CD4-positive, alpha-beta memory T cell (primary cell): Measurements from ENCODE around the gene TRAPPC2B. TPM values are rescaled to one million over a fixed set of nuclear protein-coding genes. Genes with fewer than 3 reads are reported as not detected.
A peak's percentile ranks its signal among the peaks of the same experiment; 100 is the strongest.

ENCODE experiments used
- CTCF ChIA-PET: fragments of 350-600 bp; sonication (Branson Sonifier 250); formaldehyde crosslinking; loops from one replicate; lab custom pipeline; 2021; ENCODE audit warnings: inconsistent platforms; ENCODE audit not compliant: partially characterized antibody; lab: Charles Lee
- POLR2A ChIA-PET: fragments of 350-600 bp; sonication (Branson Sonifier 250); formaldehyde crosslinking; loops from one replicate; lab custom pipeline; 2021; ENCODE audit not compliant: partially characterized antibody; lab: Charles Lee
- DNase-seq, 5 donors: peaks; one replicate each; pipeline versions ENCODE4 v3.0.0 to v3.0.0-alpha.2; 2020 to 2022; ENCODE audit warnings: mixed read lengths in 1 of 5
- H3K27ac ChIP-seq: one replicate; pipeline ENCODE4 v1.7.0; 2013; ENCODE audit warnings: low read depth, low read length
- H3K27me3 ChIP-seq: 2 replicates; pipeline ENCODE4 v1.7.0; 2013; ENCODE audit warnings: mild to moderate bottlenecking, low read length, moderate library complexity; ENCODE audit not compliant: insufficient read depth
- H3K36me3 ChIP-seq: 2 replicates; pipeline ENCODE4 v1.7.0; 2013; ENCODE audit warnings: mild to moderate bottlenecking, low read length, moderate library complexity; ENCODE audit not compliant: insufficient read depth
- H3K4me1 ChIP-seq: 2 replicates; pipeline ENCODE4 v1.7.0; 2013; ENCODE audit warnings: mild to moderate bottlenecking, low read length, moderate library complexity; ENCODE audit not compliant: insufficient read depth
- H3K4me3 ChIP-seq, 2 donors: one replicate each; pipeline ENCODE4 v1.7.0; 2013; ENCODE audit warnings: low read length in 2 of 2, mild to moderate bottlenecking in 1 of 2
- H3K9me3 ChIP-seq, 2 donors: one replicate each; pipeline ENCODE4 v1.7.0; 2013; ENCODE audit warnings: low read length in 2 of 2, control low read depth in 1 of 2; ENCODE audit not compliant: control insufficient read depth in 1 of 2
- H3K27ac Mint-ChIP-seq, 7 donors: one replicate each; pipeline ENCODE4 v1.8.0; 2020 to 2021; ENCODE audit warnings: mixed read lengths in 7 of 7, mild to moderate bottlenecking in 6 of 7, inconsistent platforms in 3 of 7, moderate library complexity in 3 of 7
- H3K27me3 Mint-ChIP-seq, 2 donors: one replicate each; pipeline ENCODE4 v1.8.0; 2020 to 2021; ENCODE audit warnings: mixed read lengths in 2 of 2
- H3K36me3 Mint-ChIP-seq, 2 donors: one replicate each; pipeline ENCODE4 v1.8.0; 2020 to 2021; ENCODE audit warnings: mixed read lengths in 2 of 2, inconsistent platforms in 1 of 2, mild to moderate bottlenecking in 1 of 2
- H3K4me1 Mint-ChIP-seq, 4 donors: one replicate each; pipeline ENCODE4 v1.8.0; 2020 to 2021; ENCODE audit warnings: mixed read lengths in 4 of 4, mild to moderate bottlenecking in 1 of 4
- H3K4me3 Mint-ChIP-seq, 8 donors: one replicate each; pipeline ENCODE4 v1.8.0; 2020 to 2021; ENCODE audit warnings: mixed read lengths in 8 of 8, mild to moderate bottlenecking in 7 of 8, moderate library complexity in 6 of 8, inconsistent platforms in 3 of 8
- H3K9me3 Mint-ChIP-seq, 8 donors: one replicate each; pipeline ENCODE4 v1.8.0; 2020 to 2021; ENCODE audit warnings: mixed read lengths in 8 of 8, mild to moderate bottlenecking in 5 of 8, inconsistent platforms in 3 of 8, moderate library complexity in 1 of 8
- intact Hi-C: fragments of 100-400 bp; cut with micrococcal nuclease; formaldehyde crosslinking; loops from one replicate; pipeline ENCODE4 v1.15.1; 2023
- polyA plus RNA-seq, 2 donors: library from polyadenylated mRNA; unstranded; fragments of 300-500 nt; fragmentation: Illumina TruSeq; gene quantifications; one replicate each; pipeline ENCODE4 v1.2.3, GENCODE V29; 2021
- total RNA-seq, 2 experiments: library from RNA; stranded (reverse); gene quantifications; one replicate each; pipeline ENCODE4 v1.2.3, GENCODE V29; 2021

Gene TRAPPC2B
- total and polyA plus RNA-seq, 4 experiments from 2014 or later: 11.0 to 31.0 (median 19.7) TPM

DNA sequence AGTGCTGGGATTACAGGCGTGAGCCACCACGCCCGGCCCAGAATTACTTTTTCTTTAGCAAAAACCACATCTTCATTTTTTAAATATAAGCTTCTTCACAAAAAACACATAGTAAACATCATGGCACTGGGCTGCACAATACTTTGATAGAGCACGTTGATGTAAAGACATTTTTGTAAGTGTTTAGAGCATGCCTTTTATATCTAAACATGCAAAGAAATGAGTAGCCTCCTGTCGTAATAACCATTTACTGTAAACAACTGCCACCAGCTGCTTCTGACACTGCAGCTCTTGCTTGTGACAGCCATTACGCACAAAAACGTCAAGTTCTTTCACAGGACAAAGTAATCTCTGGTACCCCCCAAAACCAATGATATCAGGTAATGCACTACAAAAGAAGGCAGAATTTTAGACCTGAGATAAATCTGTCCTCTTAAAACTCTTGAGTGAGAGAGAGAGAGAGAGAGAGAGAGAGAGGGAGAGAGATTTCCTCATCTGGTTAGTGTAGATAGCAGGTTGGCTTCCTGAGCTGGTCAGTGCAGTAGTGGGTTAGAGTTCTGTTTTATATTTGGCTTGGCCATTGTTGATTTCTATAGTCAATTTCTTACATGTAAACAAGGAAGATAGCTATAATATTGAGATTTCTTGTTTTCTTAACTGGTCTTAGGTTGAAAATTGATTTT is 19.6 kb downstream of the TRAPPC2B start:
- Histone ChIP-seq H3K27ac (no peak overlapping the region), H3K36me3 (no peaks in the 10 kb centered on the region), H3K9me3 (peaks cover 9 to 18% of the 10 kb centered on the region in 2 donors), H3K4me3 (no peak overlapping the region), H3K4me1 (no peaks in the 10 kb centered on the region), H3K27me3 (no peaks in the 10 kb centered on the region)
- ChIA-PET POLR2A (interaction anchor here (0.6 to 0.7 kb wide), 2 partner anchors 48 to 145 kb away, joined by 3 to 4 read pairs; no protein-coding TSS in a partner anchor), CTCF (interaction anchor here (1.4 kb wide), 1 partner anchor 82 kb away, joined by 3 read pairs; no protein-coding TSS in a partner anchor)
- intact Hi-C loops: no loop called here
- Mint-ChIP-seq H3K27me3 (peaks cover 0 to 1% of the 10 kb centered on the region in 2 donors), H3K4me3 (no peak overlapping the region), H3K27ac (no peak overlapping the region), H3K9me3 (peaks cover 0 to 56% (median 35%) of the 10 kb centered on the region in 8 donors), H3K36me3 (peaks cover 16 to 23% of the 10 kb centered on the region in 2 donors), H3K4me1 (no peaks in the 10 kb centered on the region)
- no peak for DNase-seq

DNA sequence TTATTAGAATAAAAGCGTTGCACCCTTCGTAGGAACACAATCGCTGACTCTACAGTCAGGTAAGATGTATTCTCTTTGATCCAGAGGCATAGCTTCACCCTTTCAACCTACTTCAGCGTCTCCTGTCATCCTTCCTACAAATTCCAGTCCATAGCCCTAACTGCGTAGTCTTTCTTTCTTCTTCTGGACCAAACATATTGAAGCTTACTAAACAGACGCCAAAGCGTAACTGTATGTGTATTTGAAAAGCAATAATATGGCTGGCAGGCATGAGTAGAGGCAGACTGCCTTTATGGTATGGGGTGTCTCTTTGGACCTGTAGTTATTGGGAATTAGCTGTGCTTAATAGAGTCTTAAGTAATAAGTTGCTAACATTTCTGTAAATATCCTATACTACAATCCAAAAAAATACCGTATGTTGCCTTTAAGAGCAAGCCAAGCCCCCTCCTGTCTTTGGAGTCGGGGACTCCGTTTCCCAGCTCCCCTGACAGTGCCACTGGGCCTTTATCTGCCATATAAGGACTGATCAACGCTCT is 25.9 kb downstream of the TRAPPC2B start:
- Mint-ChIP-seq H3K27ac (peak overlapping the region; percentile 98 to 100 (median 99)), H3K27me3 (peaks cover 1 to 3% of the 10 kb centered on the region in 2 donors), H3K9me3 (peaks cover 0 to 36% (median 6%) of the 10 kb centered on the region in 8 donors), H3K36me3 (peaks cover 32 to 46% of the 10 kb centered on the region in 2 donors), H3K4me1 (peaks cover 21 to 39% (median 30%) of the 10 kb centered on the region in 4 donors), H3K4me3 (peak overlapping the region; percentile 97 to 99 (median 98))
- H3K27me3 ChIP-seq: no peaks in the 10 kb centered on the region
- H3K9me3 ChIP-seq: no peaks in the 10 kb centered on the region
- intact Hi-C loops: loop anchor here (1.0 kb wide), 8 partner anchors 22 to 916 kb away; partner anchors contain the start of genes ERVK3-1, TRAPPC2B, ZNF17 and ZNF264
- H3K4me3 ChIP-seq: peak overlapping the region; percentile 6 to 62
- CTCF ChIA-PET: interaction anchor here (1.0 to 1.4 kb wide), 3 partner anchors 15 to 26 kb away, joined by 3 to 8 read pairs (median 4); partner anchors contain the start of genes TRAPPC2B and ZNF547
- POLR2A ChIA-PET: interaction anchor here (0.7 to 1.9 kb wide), 20 partner anchors 15 to 1051 kb away, joined by 3 to 15 read pairs (median 4); partner anchors contain the start of genes TRAPPC2B, ZNF132, ZNF211 and ZNF264
- H3K36me3 ChIP-seq: peaks cover 6% of the 10 kb centered on the region
- H3K4me1 ChIP-seq: peaks cover 22% of the 10 kb centered on the region
- no peak for DNase-seq
- peak overlapping the region; percentile 95 for H3K27ac ChIP-seq

DNA sequence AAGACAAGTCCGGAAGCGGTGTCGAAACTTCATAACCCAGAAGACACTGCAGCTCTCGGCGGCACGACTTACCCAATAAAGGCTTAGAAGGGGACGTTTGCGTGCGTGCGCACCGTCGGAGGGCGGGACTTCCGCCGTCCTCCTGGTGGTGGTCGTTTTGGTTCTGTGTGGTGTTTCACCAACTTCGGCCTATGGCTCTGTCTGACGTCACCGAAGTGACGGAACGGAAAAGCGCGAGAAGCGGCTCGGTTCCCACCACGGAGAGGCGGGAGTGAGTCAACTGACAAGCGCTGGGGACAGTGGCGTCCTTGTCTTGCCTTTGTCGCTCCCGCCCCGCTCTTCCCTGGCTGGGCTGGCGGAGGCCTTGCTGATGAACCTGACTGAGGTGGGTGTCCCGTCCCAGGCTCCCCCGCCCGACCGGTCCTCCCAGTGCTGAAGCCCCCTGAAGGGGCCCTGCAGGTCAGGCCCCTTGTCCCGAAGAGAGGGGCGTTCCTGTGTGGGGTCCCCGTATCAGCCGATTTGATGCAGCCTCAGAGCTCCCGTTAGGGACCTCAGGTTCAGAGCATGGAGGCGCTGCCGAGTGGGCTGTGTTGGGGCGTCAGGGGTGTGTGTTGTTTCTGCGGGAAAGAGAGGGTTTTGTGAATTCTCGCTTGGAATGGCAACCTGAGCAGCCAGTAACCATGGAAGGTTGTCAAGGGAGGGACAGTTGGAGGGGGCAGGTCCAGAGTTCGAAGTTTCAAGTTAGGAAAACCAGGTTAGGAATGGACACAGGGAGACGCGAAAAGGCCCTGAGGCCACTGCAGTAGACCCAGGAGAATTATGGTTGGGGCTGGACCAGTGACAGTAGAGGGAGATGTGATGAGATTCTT is 26.6 kb downstream of the TRAPPC2B start, which contains the start of gene ZNF548:
Gene ZNF548, plus strand, starts transcription at position 125 of the 869 bp plus-strand sequence. Its CDS starts 246 bp downstream, at position 371.
- H3K27ac ChIP-seq: peak within 1 kb of the TSS; percentile 95
- Mint-ChIP-seq H3K9me3 (peaks cover 2 to 40% (median 11%) of the 10 kb centered on the region in 8 donors), H3K4me1 (peaks cover 22 to 41% (median 31%) of the 10 kb centered on the region in 4 donors), H3K36me3 (peaks cover 39 to 53% of the 10 kb centered on the region in 2 donors), H3K4me3 (peak within 1 kb of the TSS; percentile 97 to 99 (median 98)), H3K27ac (peak within 1 kb of the TSS; percentile 98 to 100 (median 99)), H3K27me3 (peaks cover 0 to 3% of the 10 kb centered on the region in 2 donors)
- peaks cover 22% of the 10 kb centered on the region for H3K4me1 ChIP-seq
- H3K9me3 ChIP-seq: no peaks in the 10 kb centered on the region
- ChIA-PET CTCF (interaction anchor here (1.0 to 1.4 kb wide), 3 partner anchors 14 to 26 kb away, joined by 3 to 8 read pairs (median 4); partner anchors contain the start of genes TRAPPC2B and ZNF547), POLR2A (interaction anchor here (0.7 to 1.9 kb wide), 20 partner anchors 14 to 1050 kb away, joined by 3 to 15 read pairs (median 4); partner anchors contain the start of genes TRAPPC2B, ZNF132, ZNF211 and ZNF264)
- no peaks in the 10 kb centered on the region for H3K27me3 ChIP-seq
- DNase-seq: peak; percentile 93 to 100 (median 95)
- peak within 1 kb of the TSS; percentile 52 to 62 for H3K4me3 ChIP-seq
- intact Hi-C loops: loop anchor here (1.0 kb wide), 8 partner anchors 21 to 915 kb away; partner anchors contain the start of genes ERVK3-1, TRAPPC2B, ZNF17 and ZNF264
- H3K36me3 ChIP-seq: peaks cover 9% of the 10 kb centered on the region

DNA sequence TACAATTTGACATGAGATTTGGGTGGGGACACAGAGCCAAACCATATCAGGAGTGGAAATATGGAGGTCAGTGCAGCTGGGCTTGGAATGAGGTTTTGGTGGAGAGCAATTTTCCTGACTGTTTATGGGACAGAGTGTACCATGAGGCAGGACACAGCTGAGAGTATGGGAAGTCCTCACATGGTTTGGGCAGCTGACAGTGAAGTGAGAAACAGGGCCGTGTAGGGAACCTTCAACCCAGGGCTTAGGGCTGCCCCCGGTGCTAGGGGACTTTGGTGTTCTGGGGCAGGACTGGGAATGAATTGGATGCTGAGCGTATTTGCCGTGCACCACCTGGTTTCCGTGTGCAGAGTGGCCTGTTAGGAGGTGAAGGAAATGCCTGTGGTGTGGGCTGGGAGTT is 32.4 kb downstream of the TRAPPC2B start:
- intact Hi-C loops: no loop called here

DNA sequence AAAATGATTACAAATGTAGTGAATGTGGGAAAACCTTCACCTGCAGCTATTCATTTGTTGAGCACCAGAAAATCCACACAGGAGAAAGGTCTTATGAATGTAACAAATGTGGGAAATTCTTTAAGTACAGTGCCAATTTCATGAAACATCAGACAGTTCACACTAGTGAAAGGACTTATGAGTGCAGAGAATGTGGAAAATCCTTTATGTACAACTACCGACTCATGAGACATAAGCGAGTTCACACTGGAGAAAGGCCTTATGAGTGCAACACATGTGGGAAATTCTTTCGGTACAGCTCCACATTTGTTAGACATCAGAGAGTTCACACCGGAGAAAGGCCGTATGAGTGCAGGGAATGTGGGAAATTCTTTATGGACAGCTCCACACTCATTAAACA is 35.5 kb downstream of the TRAPPC2B start:
- Histone ChIP-seq H3K27ac (no peak overlapping the region), H3K9me3 (peaks cover 4 to 21% of the 10 kb centered on the region in 2 donors), H3K4me3 (no peak overlapping the region), H3K4me1 (no peaks in the 10 kb centered on the region), H3K36me3 (peaks cover 40% of the 10 kb centered on the region), H3K27me3 (no peaks in the 10 kb centered on the region)
- DNase-seq: no peak
- CTCF ChIA-PET: no interaction called here
- no peak overlapping the region for H3K27ac Mint-ChIP-seq
- peaks cover 0 to 4% (median 1%) of the 10 kb centered on the region in 4 donors for H3K4me1 Mint-ChIP-seq
- H3K27me3 Mint-ChIP-seq: no peaks in the 10 kb centered on the region
- POLR2A ChIA-PET: no interaction called here
- H3K9me3 Mint-ChIP-seq: peaks cover 5 to 78% (median 59%) of the 10 kb centered on the region in 8 donors
- no peak overlapping the region for H3K4me3 Mint-ChIP-seq
- H3K36me3 Mint-ChIP-seq: peaks cover 65 to 83% of the 10 kb centered on the region in 2 donors
- intact Hi-C loops: no loop called here

More for the DNA sequence above, 32.4 kb downstream of the TRAPPC2B start:
- Mint-ChIP-seq H3K27me3 (no peaks in the 10 kb centered on the region), H3K9me3 (peaks cover 5 to 73% (median 56%) of the 10 kb centered on the region in 8 donors), H3K27ac (peak overlapping the region in 1 of 7 donors; percentile 86), H3K4me1 (peaks cover 8 to 17% (median 12%) of the 10 kb centered on the region in 4 donors), H3K4me3 (no peak overlapping the region), H3K36me3 (peaks cover 85 to 88% of the 10 kb centered on the region in 2 donors)
- H3K4me3 ChIP-seq: no peak overlapping the region
- DNase-seq: no peak
- H3K27ac ChIP-seq: no peak overlapping the region
- peaks cover 4 to 19% of the 10 kb centered on the region in 2 donors for H3K9me3 ChIP-seq
- peaks cover 8% of the 10 kb centered on the region for H3K4me1 ChIP-seq
- CTCF ChIA-PET: no interaction called here
- H3K36me3 ChIP-seq: peaks cover 42% of the 10 kb centered on the region
- POLR2A ChIA-PET: no interaction called here
- H3K27me3 ChIP-seq: no peaks in the 10 kb centered on the region

DNA sequence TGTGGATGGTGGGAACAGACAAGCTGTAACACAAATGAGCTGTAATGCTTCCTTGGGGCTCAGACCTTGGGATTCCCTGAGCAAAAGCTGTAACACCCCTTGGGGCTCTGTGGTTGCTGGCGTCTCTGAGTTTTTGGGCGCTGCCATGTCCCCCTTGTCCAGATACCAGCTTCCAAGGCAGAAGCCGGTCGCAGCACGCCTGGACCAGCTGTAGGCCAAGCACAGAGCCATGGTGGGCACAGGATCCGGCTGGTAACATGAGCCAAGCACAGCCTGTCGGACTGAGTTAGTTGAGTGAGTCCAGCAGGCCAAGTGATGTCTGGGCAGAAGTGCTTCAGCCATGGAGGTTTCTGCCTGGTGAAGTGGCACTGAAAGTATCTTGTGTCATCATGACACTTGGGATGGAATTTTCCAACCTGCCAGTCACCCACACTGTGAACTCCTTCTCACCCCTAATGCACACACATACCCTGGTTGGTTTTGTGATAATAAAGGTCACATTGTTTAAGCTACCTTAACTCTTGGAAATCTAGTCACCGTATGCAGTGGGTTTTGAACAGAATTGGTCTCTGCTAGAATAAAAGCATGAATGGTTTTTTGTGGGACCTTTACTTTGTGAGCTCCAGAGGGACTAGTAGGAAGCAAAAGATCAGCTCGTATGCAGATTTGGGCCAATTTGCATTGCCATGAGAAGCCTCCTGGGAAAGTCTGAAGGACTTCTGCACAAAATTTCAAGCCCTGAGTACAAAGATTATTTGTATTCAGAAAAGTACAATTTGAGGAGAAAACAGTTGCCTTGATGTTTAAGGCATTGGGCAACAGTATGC is 40.6 kb downstream of the TRAPPC2B start:
- Mint-ChIP-seq H3K27me3 (no peaks in the 10 kb centered on the region), H3K27ac (no peak overlapping the region), H3K4me3 (no peak overlapping the region), H3K4me1 (peaks cover 1 to 7% (median 4%) of the 10 kb centered on the region in 4 donors), H3K36me3 (peaks cover 15 to 32% of the 10 kb centered on the region in 2 donors), H3K9me3 (peaks cover 0 to 33% (median 18%) of the 10 kb centered on the region in 8 donors)
- DNase-seq: no peak
- Histone ChIP-seq H3K36me3 (peaks cover 2% of the 10 kb centered on the region), H3K27me3 (no peaks in the 10 kb centered on the region), H3K4me1 (no peaks in the 10 kb centered on the region), H3K9me3 (peaks cover 0 to 4% of the 10 kb centered on the region in 2 donors), H3K27ac (no peak overlapping the region), H3K4me3 (no peak overlapping the region)
- intact Hi-C loops: no loop called here
- ChIA-PET CTCF (interaction anchor here (1.2 kb wide), 1 partner anchor 14 kb away, joined by 4 read pairs; the partner anchor contains the start of gene ZNF548), POLR2A (interaction anchor here (0.7 to 1.0 kb wide), 2 partner anchors 15 to 779 kb away, joined by 4 read pairs; partner anchors contain the start of gene ZNF274)
